ENCODE results near the gene USB1.

GRCh38 chr16:57997176-57997527 lies 4.1 kb upstream of the USB1 start:
- TF ChIP-seq, protein P1, sequence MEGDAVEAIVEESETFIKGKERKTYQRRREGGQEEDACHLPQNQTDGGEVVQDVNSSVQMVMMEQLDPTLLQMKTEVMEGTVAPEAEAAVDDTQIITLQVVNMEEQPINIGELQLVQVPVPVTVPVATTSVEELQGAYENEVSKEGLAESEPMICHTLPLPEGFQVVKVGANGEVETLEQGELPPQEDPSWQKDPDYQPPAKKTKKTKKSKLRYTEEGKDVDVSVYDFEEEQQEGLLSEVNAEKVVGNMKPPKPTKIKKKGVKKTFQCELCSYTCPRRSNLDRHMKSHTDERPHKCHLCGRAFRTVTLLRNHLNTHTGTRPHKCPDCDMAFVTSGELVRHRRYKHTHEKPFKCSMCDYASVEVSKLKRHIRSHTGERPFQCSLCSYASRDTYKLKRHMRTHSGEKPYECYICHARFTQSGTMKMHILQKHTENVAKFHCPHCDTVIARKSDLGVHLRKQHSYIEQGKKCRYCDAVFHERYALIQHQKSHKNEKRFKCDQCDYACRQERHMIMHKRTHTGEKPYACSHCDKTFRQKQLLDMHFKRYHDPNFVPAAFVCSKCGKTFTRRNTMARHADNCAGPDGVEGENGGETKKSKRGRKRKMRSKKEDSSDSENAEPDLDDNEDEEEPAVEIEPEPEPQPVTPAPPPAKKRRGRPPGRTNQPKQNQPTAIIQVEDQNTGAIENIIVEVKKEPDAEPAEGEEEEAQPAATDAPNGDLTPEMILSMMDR (IDR thresholded peaks at IDR 0.05) = no peak
- no peak for TF ChIP-seq POLR2AphosphoS5 (IDR thresholded peaks at IDR 0.05)

Measured in breast epithelium (tissue), 3 donors.